ENCODE data around the gene NAGLU. TPM values are rescaled to one million over a fixed set of nuclear protein-coding genes. Genes with fewer than 3 reads are reported as not detected.

NAGLU gene
- total and polyA plus RNA-seq, 2 of the 13 experiments (the other 11 are each of a cell fraction or from before 2014, with no cell fraction given), result 28.2 to 40.1 TPM

GRCh38 chr17:42562388-42563142 is 26.5 kb downstream of the NAGLU start (continued):
- TF ChIP-seq ZNF790 (CRISPR knock-in tag; IDR thresholded peaks at IDR 0.05; ENCODE audit: borderline replicate concordance), result no peak
- TF ChIP-seq, protein P1, sequence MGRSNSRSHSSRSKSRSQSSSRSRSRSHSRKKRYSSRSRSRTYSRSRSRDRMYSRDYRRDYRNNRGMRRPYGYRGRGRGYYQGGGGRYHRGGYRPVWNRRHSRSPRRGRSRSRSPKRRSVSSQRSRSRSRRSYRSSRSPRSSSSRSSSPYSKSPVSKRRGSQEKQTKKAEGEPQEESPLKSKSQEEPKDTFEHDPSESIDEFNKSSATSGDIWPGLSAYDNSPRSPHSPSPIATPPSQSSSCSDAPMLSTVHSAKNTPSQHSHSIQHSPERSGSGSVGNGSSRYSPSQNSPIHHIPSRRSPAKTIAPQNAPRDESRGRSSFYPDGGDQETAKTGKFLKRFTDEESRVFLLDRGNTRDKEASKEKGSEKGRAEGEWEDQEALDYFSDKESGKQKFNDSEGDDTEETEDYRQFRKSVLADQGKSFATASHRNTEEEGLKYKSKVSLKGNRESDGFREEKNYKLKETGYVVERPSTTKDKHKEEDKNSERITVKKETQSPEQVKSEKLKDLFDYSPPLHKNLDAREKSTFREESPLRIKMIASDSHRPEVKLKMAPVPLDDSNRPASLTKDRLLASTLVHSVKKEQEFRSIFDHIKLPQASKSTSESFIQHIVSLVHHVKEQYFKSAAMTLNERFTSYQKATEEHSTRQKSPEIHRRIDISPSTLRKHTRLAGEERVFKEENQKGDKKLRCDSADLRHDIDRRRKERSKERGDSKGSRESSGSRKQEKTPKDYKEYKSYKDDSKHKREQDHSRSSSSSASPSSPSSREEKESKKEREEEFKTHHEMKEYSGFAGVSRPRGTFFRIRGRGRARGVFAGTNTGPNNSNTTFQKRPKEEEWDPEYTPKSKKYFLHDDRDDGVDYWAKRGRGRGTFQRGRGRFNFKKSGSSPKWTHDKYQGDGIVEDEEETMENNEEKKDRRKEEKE (IDR thresholded peaks at IDR 0.05), result no peak
- TF ChIP-seq HMG20A (CRISPR knock-in tag; IDR thresholded peaks at IDR 0.05; ENCODE audit: borderline replicate concordance), result no peak
- no peak for TF ChIP-seq GABPA (IDR thresholded peaks at IDR 0.05; ENCODE audit: low read depth, low read length)
- no peak; the same call in 1 of the 2 replicates for TF ChIP-seq GABPA (CRISPR knock-in tag; IDR thresholded peaks at IDR 0.05; ENCODE audit: low read depth)
- TF ChIP-seq TBX3 (IDR thresholded peaks at IDR 0.05; ENCODE audit: borderline replicate concordance), result 0 out of 2 replicates have a peak, but pooled peaks have one; percentile 10
- no peak for TF ChIP-seq CENPX (CRISPR knock-in tag; IDR thresholded peaks at IDR 0.05)
- TF ChIP-seq ARNT (IDR thresholded peaks at IDR 0.05), result no peak
- TF ChIP-seq SMAD3 (CRISPR knock-in tag; IDR thresholded peaks at IDR 0.05), result no peak
- 0 out of 2 replicates have a peak, but pooled peaks have one; percentile 26 for TF ChIP-seq REL (CRISPR knock-in tag; conservative IDR thresholded peaks at IDR 0.05)
- TF ChIP-seq AGO2 (optimal IDR thresholded peaks at IDR 0.05; ENCODE audit: low read depth, low read length), result peak; percentile 97
- TF ChIP-seq ZBTB20 (CRISPR knock-in tag; IDR thresholded peaks at IDR 0.05; ENCODE audit: borderline replicate concordance, low read depth), result no peak
- TF ChIP-seq ZNF891 (CRISPR knock-in tag; IDR thresholded peaks at IDR 0.05), result peak; percentile 7; the same call in 1 of the 2 replicates
- TF ChIP-seq ZNF747 (CRISPR knock-in tag; IDR thresholded peaks at IDR 0.05; ENCODE audit: borderline replicate concordance), result no peak
- TF ChIP-seq ZNF432 (CRISPR knock-in tag; IDR thresholded peaks at IDR 0.05; ENCODE audit: borderline replicate concordance), result no peak
- no peak for TF ChIP-seq ZMYM4 (CRISPR knock-in tag; IDR thresholded peaks at IDR 0.05)
- TF ChIP-seq MYC (CRISPR knock-in tag; IDR thresholded peaks at IDR 0.05; ENCODE audit: borderline replicate concordance), result no peak; the same call in 1 of the 2 replicates
- TF ChIP-seq ZNF207 (IDR thresholded peaks at IDR 0.05; ENCODE audit: borderline replicate concordance), result no peak
- no peak; the same call in 1 of the 2 replicates for TF ChIP-seq ZNF296 (CRISPR knock-in tag; conservative IDR thresholded peaks at IDR 0.05)
- TF ChIP-seq TAF1 (CRISPR knock-in tag; IDR thresholded peaks at IDR 0.05), result peak; percentile 33; the same call in 1 of the 2 replicates
- peak; percentile 37; the same call in 1 of the 2 replicates for TF ChIP-seq ZNF468 (CRISPR knock-in tag; IDR thresholded peaks at IDR 0.05)
- TF ChIP-seq ZNF260 (CRISPR knock-in tag; IDR thresholded peaks at IDR 0.05; ENCODE audit: borderline replicate concordance, low read depth), result 0 out of 2 replicates have a peak, but pooled peaks have one; percentile 14
- no peak for TF ChIP-seq ZNF430 (CRISPR knock-in tag; IDR thresholded peaks at IDR 0.05)
- peak; percentile 11; the same call in 1 of the 2 replicates for TF ChIP-seq GABPB1 (CRISPR knock-in tag; IDR thresholded peaks at IDR 0.05)
- TF ChIP-seq ZNF503 (CRISPR knock-in tag; IDR thresholded peaks at IDR 0.05), result no peak; the same call in 1 of the 2 replicates
- TF ChIP-seq GFI1 (CRISPR knock-in tag; IDR thresholded peaks at IDR 0.05; ENCODE audit: borderline replicate concordance), result peak; percentile 46
- TF ChIP-seq SMYD3 (CRISPR knock-in tag; IDR thresholded peaks at IDR 0.05), result peak; percentile 10; the same call in 1 of the 2 replicates

Measured in HepG2 (cell line).